Spinal cord (tissue), 10 donors: Measurements from ENCODE around the gene ENAH. TPM values are rescaled to one million over a fixed set of nuclear protein-coding genes. Genes with fewer than 3 reads are reported as not detected.

ENCODE experiments used
- DNase-seq, 6 donors: peaks; one replicate each; pipeline versions ENCODE4 v3.0.0 to v3.0.0-alpha.2; 2013 to 2015; ENCODE audit warnings: low spot score in 6 of 6, low read depth in 4 of 6
- H3K27ac ChIP-seq: one replicate; pipeline ENCODE4 v1.5.1; 2013; ENCODE audit warnings: low read depth, low read length, control low read depth
- H3K27me3 ChIP-seq: one replicate; pipeline ENCODE4 v1.6.1; 2013; ENCODE audit warnings: low read length; ENCODE audit not compliant: control insufficient read depth, insufficient read depth
- H3K36me3 ChIP-seq: one replicate; pipeline ENCODE4 v1.6.1; 2013; ENCODE audit warnings: low read length; ENCODE audit not compliant: control insufficient read depth, insufficient read depth
- H3K4me1 ChIP-seq: one replicate; pipeline ENCODE4 v1.6.1; 2013; ENCODE audit warnings: low read length; ENCODE audit not compliant: control insufficient read depth, insufficient read depth
- H3K4me3 ChIP-seq: one replicate; pipeline ENCODE4 v1.5.1; 2013; ENCODE audit warnings: low read depth, low read length, control low read depth
- H3K9me3 ChIP-seq: one replicate; pipeline ENCODE4 v1.6.1; 2013; ENCODE audit warnings: low read length; ENCODE audit not compliant: control insufficient read depth, insufficient read depth
- WGBS: methylation state at CpG from one replicate; pipeline ENCODE4 v1.1.5; 2013; ENCODE audit warnings: missing lambda C conversion rate; ENCODE audit not compliant: insufficient coverage; 5-methylcytosine and 5-hydroxymethylcytosine counted together
- polyA plus RNA-seq, 2 donors: library from polyadenylated mRNA; unstranded; fragments of 120-200 nt; gene quantifications; one replicate each; pipeline ENCODE4 v1.2.1, GENCODE V29; 2013; ENCODE audit not compliant: insufficient read length in 2 of 2
- total RNA-seq, 2 donors: library from RNA; depleted of rRNA in 1 of 2; stranded (reverse); fragments of 120-200 nt in 1 of 2; fragments of >200 nt in 1 of 2; gene quantifications; one replicate each; pipeline versions ENCODE4 v1.2.3 to v1.2.4, GENCODE V29; 2013 to 2014
- donor health status: healthy.

Gene ENAH
- total and polyA plus RNA-seq, 4 donors: 78.8 to 129 (median 88.9) TPM

DNA sequence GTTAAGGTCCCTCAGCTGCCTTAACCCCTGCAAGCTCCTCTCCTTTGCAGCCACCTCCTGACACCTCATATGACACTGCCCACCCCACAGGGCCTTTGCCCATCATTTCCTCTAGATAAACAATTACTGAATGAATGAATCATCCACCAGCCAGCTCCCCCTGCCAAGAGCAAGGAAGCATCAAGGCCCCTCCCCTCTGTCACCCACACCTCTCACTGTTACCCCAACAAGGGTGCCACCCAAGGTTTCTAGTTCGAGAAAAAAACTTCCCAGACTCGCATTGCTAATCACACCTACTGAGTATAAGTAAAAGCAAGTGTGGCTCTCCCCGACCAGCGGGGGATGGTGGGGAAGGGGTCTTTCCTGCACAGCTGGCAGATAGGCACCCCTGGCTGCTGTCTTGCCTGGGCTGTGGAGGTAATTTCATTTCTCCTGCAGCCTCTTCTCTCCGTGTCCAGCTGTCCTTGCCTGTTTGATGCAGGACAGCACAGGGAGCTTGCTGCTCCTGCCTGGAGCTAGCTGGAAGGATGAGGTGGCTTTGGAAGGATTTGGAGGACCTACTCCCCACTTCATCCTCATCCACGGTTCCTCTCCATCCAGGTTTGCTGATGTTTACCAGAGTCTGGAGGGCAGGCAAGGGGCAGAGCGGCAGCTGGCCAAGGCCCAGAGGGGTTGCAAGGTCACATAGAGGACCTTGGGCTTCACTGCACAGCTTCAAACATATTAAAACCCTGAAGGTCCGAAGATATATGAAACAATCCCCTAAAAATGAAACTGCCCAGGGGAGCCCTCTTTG lies 192.0 kb downstream of the ENAH start:
- 90% methylated on average over 2 of the region's 8 CpGs for WGBS
- H3K27me3 ChIP-seq: no peaks in the 10 kb centered on the region
- no peak for DNase-seq
- H3K9me3 ChIP-seq: no peaks in the 10 kb centered on the region
- no peaks in the 10 kb centered on the region for H3K36me3 ChIP-seq
- H3K27ac ChIP-seq: no peak overlapping the region
- H3K4me1 ChIP-seq: peaks cover 39% of the 10 kb centered on the region
- no peak overlapping the region for H3K4me3 ChIP-seq

DNA sequence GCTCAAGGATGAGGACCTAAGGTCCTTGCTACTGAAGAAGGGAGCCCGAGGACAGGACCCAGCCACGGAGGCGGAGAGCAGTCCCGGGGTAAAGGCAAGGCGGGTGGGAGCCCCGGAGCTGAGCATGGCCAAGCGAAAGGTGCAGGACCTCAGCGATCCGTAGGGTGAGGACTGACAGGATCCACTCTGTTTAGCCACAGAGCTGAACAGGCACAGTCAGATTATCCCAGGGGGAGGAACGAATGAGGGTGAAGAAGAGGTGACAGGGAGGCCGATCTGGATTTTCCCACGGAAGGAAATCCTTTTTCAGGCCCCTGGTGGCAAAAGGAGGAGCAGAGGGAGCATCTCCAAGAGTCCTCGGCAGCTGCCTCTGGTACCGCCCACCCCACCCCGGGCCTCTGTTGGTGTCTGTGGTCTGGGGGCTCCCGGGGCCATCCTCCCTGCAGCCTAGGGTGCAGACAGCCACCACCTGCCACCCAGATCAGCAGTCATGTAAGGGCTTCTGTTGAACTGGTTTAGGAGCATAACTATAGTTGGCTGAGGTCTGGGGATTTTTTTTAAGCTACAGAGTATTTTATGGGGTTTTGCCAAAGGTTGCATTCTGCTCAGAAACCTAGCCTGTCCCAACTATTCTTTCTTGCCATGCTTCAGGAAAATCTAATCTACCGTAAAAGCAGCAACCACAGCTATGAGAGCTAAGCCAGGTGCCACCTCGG lies 192.7 kb downstream of the ENAH start:
- WGBS: 75% methylated on average over 14 of the region's 18 CpGs
- no peak for DNase-seq

DNA sequence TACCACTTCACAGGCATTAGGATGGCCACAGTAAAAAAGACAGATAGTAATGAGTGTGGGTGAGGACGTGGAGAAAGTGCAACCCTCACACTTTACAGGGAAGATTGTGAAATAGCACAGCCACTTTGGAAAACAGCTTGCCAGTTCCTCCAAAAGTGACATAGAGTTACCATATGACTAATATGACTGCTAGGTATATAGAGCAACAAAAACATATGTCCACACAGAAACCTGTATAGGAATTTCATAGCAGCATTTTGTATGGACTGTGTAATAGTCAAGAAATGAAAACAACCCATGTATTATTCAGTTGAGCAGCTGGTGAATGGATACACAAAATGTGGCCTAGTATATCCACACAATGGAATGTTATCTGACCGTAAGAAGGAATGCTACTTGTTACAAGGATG lies 194.7 kb downstream of the ENAH start:
- Histone ChIP-seq H3K4me3 (no peak overlapping the region), H3K9me3 (no peaks in the 10 kb centered on the region), H3K36me3 (no peaks in the 10 kb centered on the region), H3K4me1 (peaks cover 24% of the 10 kb centered on the region), H3K27ac (no peak overlapping the region), H3K27me3 (no peaks in the 10 kb centered on the region)
- WGBS: 100% methylated on average over 1 of the region's 2 CpGs
- no peak for DNase-seq

More for the DNA sequence above, 192.7 kb downstream of the ENAH start:
- no peaks in the 10 kb centered on the region for H3K36me3 ChIP-seq
- H3K4me1 ChIP-seq: peaks cover 31% of the 10 kb centered on the region
- no peak overlapping the region for H3K4me3 ChIP-seq
- no peaks in the 10 kb centered on the region for H3K27me3 ChIP-seq
- H3K9me3 ChIP-seq: no peaks in the 10 kb centered on the region
- H3K27ac ChIP-seq: no peak overlapping the region

DNA sequence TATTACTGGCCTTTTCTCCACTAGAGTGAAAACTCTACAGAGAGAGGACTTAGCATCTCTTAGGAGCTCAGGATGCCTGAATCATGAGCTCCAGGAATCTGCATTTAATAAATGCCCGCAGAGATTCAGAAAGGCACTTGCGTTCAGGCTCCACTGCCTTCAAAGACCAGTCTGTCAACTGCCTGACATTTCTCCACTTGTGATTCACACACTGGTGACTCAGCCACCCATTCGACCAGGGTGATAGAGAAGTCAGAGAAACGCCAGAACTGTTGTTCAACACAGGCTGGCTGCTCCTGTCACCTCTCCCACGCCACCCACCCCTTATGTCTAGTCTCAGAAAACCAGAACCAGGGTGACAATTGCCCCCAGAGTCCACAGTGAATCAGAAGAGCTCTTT lies 198.2 kb downstream of the ENAH start:
- Histone ChIP-seq H3K9me3 (no peaks in the 10 kb centered on the region), H3K4me3 (no peak overlapping the region), H3K36me3 (no peaks in the 10 kb centered on the region), H3K4me1 (peaks cover 3% of the 10 kb centered on the region), H3K27ac (no peak overlapping the region), H3K27me3 (no peaks in the 10 kb centered on the region)
- 68% methylated on average over 4 of the region's 5 CpGs for WGBS
- DNase-seq: no peak

DNA sequence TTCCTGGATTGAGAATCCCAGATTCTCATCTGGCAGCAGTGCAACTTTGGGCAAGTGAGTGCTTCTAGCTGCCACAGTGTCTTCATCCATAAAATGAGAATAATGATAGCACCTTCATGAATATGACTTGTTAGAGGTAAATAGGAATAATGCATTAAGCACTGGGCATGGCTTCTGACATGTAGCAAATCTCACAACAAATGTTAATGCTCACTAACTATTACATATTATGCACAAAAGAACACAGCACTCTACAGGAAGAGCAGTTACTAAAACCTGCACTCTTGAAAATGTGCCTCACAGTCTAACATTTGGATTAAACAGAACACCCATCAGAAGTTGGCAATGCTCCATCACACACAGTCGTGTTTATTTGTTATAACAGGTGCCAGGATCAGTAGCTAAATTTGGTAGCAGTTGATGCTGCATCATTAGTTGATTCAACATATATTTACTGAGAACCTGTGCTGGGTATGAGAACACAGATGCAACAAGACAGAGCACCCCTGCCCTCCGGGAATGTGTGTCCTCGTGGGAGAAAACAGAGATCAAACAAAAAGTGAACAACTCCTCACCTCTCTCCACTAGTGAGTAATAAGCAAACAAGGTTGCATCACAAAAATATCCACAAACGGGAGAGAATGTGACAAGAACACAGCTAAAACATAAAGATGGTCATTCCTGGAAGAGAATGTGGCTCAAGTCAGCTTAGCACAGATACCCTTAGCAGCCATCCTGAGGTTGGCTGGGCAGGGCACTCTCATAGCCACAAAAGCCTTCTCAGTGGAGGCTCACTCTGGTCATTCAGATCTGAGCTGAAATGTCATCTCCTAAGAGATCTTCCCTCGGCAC lies 198.9 kb downstream of the ENAH start:
- Histone ChIP-seq H3K27ac (no peak overlapping the region), H3K27me3 (no peaks in the 10 kb centered on the region), H3K36me3 (no peaks in the 10 kb centered on the region), H3K4me3 (no peak overlapping the region), H3K9me3 (no peaks in the 10 kb centered on the region), H3K4me1 (peaks cover 3% of the 10 kb centered on the region)
- DNase-seq: peak in 2 of 6 donors; percentile 29 to 40
- 81% methylated on average over 3 of the region's 5 CpGs for WGBS

DNA sequence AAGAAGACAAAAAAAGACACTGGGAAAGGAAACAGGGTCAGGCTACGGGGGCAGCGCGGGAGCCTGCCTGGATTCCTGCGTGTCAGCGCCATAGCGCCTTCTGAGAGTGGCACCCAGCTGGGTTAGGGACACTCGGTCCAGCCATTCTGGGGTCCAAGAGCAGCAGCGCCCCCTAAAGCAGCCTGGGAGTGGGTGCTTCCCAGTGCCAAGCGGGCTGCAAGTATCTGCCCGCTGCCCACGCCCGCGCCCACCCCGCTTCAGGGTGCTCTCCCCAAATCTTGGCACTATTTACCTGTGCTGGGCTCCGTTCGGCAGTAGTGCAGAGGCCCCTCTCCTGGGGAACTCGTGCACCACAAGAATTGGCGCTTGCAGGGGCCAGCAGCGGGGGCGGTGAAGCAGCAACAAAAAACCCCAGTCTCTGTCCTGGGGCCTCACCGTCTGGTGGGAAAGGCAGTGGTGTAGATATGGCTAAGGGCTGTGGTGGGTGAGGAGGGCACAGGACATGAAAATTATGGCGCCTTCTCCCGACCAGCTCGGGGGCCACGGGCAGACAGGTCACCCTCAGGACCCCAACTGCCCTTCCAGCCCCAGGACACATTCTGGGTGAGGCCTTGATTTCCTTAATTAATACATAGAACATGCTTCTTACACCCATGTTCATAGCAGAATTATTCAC lies 200.9 kb downstream of the ENAH start:
- no peak for DNase-seq
- Histone ChIP-seq H3K36me3 (no peaks in the 10 kb centered on the region), H3K9me3 (no peaks in the 10 kb centered on the region), H3K27ac (no peak overlapping the region), H3K4me3 (no peak overlapping the region), H3K27me3 (no peaks in the 10 kb centered on the region), H3K4me1 (peaks cover 20% of the 10 kb centered on the region)
- 84% methylated on average over 25 of the region's 25 CpGs for WGBS

DNA sequence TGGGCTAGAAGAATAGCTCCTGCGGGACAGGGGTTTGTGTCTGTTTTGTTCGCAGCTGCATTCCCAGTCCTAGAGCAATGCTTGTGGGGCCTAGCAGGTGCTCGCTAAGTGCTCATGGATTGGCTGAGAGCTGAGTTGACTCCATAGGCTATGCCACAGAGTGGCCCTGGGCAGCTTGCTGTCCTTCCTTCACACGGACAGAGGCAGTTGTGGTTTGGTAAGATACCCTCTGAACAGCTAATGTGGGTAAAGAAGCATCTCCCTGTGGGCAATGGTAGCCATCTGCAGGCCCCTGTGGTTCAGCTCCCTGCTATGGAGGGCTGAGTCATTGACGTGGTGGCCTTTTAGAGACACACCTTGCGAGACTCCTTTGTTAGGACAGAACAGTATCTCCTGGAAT lies 201.6 kb downstream of the ENAH start:
- no peak overlapping the region for H3K27ac ChIP-seq
- H3K4me1 ChIP-seq: peaks cover 26% of the 10 kb centered on the region
- no peaks in the 10 kb centered on the region for H3K27me3 ChIP-seq
- H3K36me3 ChIP-seq: no peaks in the 10 kb centered on the region
- WGBS: 97% methylated on average over 3 of the region's 6 CpGs
- H3K9me3 ChIP-seq: no peaks in the 10 kb centered on the region
- DNase-seq: no peak
- H3K4me3 ChIP-seq: no peak overlapping the region

DNA sequence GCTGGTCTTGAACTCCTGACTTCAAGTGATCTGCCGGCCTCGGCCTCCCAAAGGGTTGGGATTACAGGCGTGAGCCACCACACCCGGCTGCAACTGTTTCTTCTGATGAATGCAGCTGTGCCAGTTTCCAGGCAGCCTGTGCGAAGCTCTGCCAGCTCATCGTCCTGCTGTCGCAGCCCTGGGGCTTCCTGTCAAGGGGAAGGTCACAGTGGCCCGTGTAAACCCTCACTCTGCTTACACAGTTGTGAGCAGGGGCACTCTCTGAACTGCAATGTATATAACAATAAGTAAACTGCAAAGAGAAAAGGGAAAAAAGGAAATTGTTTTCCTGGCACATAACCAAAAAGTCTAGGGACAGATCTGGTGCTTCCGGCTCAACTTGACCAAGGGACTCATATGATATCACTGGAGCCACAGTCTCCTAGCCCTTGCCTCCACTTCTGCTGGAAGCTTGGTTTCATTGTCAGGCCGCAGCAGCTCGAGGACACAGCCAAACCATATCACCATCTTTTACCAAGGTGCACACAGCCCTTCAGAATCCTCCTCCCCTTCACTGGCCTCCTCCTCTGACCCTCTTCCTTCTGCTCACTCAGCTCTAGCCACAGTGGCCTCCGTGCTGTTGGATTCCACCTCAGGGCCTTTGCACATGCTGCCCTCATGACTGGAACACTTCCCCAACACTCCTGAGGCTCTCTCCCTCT lies 202.3 kb downstream of the ENAH start:
- Histone ChIP-seq H3K4me3 (no peak overlapping the region), H3K36me3 (no peaks in the 10 kb centered on the region), H3K27me3 (no peaks in the 10 kb centered on the region), H3K27ac (no peak overlapping the region), H3K9me3 (no peaks in the 10 kb centered on the region), H3K4me1 (peaks cover 30% of the 10 kb centered on the region)
- 88% methylated on average over 11 of the region's 12 CpGs for WGBS
- DNase-seq: no peak

DNA sequence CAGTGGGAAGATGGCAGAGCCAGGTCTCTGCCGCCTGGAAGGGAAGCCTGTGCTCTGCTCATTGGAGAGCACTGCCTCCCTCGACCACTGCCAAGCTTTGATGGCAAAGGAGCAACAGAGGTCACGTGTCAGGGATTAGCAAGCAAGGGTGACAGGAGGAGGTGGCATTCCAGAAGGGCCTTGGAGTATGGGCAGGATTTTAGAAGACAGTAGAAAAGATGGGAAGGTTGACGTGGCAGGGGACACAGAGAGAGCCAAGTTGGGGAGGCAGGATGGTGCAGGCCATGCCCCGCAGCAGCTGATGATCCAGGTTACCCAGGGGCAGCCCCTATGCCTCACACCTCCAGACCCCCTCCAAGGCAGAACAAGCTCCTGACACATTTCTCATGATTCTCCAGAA lies 203.1 kb downstream of the ENAH start:
- no peak overlapping the region for H3K4me3 ChIP-seq
- WGBS: 96% methylated on average over 4 of the region's 5 CpGs
- no peaks in the 10 kb centered on the region for H3K27me3 ChIP-seq
- no peaks in the 10 kb centered on the region for H3K9me3 ChIP-seq
- peaks cover 30% of the 10 kb centered on the region for H3K4me1 ChIP-seq
- no peaks in the 10 kb centered on the region for H3K36me3 ChIP-seq
- H3K27ac ChIP-seq: no peak overlapping the region
- DNase-seq: no peak
